NCI-H748 (cell line): ENCODE data around the gene ANKRD30A.
"Not testable (repeated sequence)": the region's sequence is repeated elsewhere in the genome, so short reads cannot be mapped to it uniquely, and the experiment has no call there.

Experiments
- DNase-seq: peaks from one replicate; lab custom pipeline; 2025; ENCODE audit not compliant: unreplicated experiment; lab: John Stamatoyannopoulos, UW

Gene ANKRD30A

DNA sequence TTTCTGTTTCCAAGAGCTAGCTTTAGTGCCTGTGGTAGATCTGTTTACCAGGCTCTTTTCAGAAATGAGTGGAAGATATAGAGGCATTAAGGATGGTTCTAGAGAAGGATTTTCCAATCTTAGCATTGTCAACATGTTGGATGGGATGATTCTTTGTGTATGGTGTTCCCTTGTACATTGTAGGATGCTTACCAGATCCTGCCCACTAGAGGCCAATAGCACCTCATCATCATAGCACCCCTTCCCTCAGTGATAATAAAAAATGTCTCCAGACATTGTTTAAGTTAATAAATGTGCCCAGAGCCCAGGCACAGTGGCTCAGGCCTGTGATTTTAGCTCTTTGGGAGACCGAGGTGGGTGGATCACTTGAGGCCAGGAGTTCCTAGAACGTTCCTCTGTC is 121.2 kb downstream of the ANKRD30A start:
- DNase-seq = no peak

DNA sequence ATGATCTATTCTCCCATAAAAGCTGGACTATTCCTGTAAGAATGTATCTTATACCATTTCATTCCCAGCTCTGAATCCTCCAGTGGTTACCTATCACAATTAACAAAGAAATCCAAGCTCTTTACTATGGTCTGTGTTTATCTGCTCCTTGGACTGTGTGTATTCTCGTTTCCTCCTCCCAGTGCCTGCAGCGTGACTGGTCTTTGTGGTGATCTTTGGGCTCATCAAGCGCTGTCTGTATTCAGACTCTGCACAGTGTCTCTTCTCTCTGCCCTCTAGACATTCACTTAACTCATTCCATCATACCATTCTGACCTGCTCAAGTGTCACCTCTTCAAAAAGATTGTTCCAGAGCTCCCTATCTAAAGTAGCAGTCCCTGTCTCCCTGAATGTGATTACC is 130.4 kb downstream of the ANKRD30A start:
- not testable (repeated sequence) for DNase-seq

DNA sequence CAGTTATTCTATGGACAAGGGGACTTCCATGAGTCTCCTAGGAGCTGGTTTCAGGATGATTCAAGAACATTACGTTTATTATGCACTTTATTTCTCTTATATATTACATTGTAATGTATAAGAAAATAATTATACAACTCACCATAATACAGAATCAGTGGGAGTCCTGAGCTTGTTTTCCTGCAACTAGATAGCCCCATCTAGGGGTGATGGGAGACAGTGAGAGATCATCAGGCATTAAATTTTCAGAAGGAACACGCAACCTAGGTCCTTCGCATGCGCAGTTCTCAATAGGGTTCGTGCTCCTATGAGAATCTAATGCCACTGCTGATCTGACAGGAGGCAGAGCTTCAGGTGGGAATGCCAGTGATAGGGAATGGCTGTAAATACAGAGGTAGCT is 137.9 kb downstream of the ANKRD30A start:
- no peak for DNase-seq

DNA sequence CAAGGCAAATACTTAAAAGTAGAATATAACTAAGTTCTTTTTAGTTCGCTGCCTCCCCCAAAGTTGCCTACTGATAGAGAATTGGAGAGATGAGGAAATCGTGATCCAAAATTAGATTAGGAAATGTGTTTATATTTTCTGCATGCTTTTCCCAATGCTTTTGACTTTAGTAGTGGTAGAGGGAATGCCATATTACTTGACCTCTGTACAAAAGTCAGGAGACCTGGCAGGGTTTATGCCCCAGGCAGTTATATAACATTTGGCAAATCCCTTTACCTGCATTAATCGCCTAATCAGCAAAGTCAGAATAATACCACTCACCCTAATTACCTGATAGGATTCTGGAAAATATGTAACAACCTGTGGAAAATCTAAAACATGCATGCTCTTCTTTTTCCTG is 142.9 kb downstream of the ANKRD30A start:
- no peak for DNase-seq

DNA sequence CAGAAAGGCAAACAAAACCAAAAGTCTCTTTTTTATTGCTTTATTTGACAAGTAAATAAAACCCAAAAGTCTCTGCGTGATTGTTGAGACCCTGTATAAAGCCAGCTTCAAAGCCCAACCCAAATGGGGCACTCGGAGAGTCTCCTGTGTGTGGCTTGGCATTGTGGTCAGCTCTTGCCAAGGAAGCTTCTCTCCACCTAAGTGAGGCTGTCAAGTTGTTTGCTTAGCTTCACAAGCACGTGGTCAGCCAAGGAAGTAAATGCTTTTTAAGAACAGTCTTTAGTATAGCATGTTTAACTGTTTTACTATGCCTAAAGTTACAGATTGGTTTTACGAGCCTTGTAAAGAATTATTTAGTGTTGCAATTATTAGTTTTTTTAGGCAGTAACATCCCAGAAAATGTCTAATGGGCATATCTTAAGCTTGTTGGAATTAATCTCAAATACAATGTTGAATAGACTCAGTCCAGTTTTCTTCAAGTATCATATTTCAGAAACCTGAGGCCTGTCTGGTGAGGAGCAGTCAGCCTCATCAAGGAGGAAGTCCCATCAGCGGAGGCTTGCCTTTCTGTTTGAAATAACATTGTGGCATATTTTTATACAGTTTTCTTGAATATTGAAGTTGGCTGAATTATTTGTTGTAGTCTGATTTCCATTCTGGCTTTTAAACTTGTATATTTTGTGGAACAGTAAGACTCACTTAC is 144.3 kb downstream of the ANKRD30A start:
- no peak for DNase-seq

DNA sequence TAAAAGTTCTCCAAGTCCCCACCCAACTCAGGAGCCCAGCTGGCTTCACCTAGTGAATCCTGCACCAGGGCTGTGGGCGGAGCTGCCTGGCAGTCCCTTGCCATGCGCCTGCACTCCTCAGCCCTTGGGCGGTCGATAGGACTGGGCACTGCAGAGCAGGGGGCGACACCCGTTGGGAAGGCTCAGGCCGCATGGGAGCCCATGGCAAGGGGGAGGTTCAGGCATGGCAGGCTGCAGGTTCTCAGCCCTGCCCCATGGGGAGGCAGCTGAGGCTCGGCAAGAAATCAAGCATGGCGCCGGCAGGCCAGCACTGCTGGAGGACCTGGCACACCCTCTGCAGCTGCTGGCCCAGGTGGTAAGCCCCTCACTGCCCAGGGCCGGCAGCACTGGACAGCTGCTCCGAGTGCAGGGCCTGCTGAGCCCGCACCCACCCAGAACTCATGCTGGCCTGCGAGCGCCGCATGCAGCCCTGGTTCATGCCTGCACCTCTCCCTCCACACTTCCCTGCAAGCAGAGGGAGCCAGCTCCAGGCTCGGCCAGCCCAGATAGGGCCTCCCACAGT is 149.9 kb downstream of the ANKRD30A start:
- DNase-seq = no peak

DNA sequence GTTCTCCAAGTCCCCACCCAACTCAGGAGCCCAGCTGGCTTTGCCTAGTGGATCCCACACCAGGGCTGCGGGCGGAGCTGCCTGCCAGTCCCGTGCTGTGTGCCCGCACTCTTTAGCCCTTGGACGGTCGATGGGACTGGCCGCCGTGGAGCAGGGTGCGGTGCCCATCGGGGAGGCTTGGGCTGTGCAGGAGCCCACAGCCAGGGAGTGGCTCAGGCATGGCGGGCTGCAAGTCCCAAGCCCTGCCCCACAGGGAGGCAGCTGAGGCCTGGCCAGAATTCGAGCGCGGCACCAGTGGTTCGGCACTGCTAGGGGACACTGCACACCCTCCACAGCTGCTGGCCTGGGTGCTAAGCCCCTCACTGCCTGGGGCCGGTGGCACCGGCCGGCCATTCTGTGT is 159.7 kb downstream of the ANKRD30A start:
- no peak for DNase-seq

DNA sequence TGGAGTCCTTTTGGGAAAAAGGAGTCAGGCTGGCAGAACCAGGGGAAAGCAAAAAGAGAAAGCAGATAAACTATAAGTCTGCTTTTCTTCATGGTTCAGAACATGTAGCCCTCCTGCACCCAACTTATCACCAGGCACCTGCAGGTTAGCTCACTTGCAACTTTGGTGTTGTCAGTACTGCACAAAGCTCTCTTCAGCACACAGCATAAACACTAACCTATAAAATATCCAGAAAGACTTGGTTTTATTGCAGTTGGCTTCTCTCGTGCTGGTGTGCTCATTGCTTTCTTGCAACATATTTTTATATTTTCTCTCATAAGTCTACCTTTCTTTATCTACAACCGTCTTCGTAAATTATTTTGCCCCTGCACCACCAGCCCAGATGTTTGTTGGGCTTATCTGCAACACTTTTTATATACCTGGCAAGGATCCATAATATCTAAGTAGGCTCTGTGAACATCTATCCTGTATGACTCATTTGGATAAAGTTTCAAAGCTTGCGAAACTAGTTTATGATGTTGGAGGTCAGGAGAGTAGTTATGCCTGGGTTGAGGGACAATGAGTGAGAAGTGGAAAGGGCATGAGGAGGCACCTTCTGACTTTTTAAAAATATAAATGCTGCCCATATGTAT is 164.6 kb downstream of the ANKRD30A start:
- no peak for DNase-seq

DNA sequence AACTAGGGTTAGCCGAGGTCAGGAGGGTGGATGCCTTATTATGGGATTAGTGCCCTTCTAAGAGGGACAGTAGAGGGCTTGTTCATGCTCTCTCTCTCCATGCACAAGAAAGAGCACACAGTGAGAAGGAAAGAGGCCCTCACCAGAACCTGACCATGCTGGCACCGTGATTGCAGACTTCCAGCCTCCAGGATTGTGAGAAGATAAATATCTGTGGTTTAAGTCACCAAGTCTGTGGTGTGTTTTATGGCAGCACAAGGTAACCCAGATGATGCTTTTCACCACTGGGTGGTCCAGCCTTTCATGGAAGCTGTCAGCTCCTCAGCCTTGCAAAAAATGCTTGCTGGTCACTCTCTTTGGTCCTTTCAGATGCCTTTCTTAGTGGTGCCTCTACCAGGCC is 175.9 kb downstream of the ANKRD30A start:
- DNase-seq = no peak

DNA sequence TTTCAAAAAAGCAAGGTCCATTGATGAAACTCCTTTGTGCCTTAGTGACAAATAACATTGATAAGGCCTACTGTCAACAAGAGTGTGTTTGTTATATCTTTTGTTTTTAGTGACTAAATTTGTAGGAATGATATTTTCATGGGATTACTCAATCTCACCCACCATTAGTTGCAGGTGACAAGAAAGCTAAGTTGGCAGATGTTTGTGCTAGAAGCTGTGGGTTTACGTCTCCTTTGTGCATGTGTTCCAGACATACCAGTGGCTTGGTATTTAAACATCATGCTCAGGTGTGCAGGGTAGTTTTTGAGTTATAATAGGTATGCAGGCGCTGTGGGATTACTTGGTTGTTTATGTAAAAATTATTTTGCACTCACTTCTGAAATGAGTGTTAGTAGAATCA is 178.6 kb downstream of the ANKRD30A start:
- DNase-seq = no peak

DNA sequence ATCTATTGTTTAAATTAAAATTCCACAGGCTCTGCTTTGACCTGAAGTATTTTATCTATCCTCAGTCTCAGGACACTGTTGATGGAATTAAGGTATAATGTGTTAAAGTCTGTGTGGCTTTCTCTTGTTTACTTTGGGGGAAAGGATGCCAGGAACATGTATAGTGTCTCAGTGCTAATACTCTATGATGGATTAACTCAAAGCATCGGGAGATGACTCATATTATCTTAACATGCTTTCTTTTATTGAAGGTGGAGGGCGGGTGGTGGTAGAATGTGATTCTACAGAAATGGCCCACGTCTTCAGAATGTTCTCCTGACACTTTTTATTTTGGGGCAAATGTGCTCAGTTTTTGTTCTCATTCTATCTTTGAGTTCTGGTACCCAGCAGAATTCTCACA is 189.0 kb downstream of the ANKRD30A start:
- no peak for DNase-seq

DNA sequence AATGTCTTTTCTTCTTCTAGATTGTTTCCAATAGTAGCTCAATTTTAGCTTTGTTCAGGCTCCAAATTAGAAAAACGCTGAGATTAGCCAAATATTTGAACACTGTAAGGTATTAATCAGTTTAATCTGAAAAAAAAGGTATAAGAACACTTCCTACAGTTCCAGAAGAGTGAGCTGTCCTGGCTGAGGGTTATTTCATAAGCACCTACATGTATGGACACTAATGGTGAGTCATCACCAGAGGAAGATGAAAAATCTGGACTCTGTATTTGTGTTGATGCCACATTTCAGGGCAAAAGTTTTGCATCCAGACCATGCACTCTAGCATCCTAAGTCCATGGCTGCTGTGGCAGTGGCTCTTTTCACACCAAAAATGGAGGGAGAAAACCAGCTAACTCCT is 189.5 kb downstream of the ANKRD30A start:
- no peak for DNase-seq

DNA sequence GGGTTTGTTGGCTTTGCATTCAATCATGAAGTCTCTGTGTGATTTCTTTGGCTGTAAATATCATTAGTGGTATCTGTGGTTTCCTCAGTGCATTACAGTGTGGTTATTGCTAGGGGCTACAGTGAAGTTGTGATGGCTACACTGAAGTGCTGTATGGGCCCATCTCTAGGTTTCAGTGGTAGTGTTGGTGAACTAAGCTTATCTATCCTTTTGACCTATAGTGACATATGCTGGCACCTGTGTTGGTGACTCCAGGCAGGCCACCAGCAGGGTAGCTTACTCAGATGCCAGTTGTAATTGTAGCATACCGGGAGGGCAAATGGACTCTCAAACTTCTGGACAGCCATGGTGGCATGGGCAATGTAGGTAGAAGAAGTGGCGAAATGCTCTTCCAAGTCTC is 219.0 kb downstream of the ANKRD30A start:
- no peak for DNase-seq

DNA sequence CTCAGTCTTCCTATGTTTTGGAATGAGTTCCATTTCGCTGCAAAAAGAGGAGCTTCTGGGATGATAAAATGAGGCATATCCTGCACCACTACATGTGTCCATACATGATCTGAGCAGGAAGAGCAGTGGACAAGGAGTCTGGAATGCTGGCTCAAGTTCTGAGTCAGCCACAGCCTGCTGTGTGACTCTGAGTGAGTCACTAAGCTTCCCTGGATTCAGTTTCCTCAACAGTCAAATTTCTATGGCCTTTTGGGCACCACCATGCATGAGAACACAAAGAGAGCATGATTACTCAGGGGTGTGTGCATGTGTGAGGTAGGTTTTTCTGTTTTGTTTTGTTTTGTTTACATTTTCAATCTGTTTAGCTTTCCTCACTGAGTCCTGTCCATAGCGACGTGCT is 254.6 kb downstream of the ANKRD30A start:
- DNase-seq = no peak

DNA sequence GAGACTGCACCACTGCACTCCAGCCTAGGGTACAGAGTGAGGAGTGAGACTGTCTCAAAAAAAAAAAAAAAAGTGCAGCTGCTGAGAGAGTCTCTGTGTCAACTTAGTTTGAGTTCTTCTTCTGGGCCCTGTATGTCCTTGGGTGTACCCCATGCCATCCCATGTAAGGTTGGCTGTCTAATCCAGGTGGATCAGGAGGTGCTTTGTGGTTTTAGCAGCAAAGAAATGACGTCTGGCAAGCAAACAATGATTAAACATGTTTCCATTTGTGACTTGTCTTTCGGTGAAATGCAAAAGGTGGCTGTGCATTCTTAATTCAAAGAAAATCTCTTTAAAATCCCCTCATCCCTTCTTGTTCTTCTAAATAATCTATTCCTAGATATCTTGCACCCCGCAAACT is 255.9 kb downstream of the ANKRD30A start:
- DNase-seq = no peak

DNA sequence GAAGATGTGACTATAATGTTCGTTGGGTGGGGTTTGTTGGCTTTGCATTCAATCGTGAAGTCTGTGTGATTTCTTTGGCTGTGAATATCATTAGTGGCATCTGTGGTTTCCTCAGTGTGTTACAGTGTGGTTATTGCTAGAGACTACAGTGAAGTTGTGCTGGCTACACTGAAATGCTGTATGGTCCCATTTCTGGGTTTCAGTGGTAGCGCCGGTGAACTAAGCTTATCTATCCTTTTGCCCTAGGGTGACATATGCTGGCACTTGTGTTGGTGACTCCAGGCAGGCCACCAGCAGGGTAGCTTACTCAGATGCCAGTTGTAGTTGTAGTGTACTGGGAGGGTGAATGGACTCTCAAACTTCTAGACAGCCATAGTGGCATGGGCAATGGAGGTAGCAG is 259.5 kb downstream of the ANKRD30A start:
- no peak for DNase-seq

DNA sequence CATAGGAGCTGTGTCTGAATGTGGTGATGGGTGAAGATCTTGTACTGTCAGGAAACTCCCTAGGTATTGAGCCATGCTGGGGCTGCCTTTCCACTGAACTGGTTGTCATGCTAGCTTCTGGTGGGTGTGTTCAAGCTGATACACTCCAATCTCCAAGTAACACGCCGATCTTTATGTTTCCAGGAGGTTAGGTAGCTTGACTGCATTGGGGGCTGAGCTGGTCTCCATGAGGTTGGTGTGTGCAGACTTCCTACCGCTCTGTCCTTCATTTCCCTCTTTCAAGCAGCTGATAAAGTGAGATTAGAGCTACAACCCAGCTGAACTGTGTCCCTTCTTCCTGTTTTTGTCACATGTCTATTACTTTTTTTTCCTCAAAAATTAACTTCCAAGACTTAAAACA is 265.5 kb downstream of the ANKRD30A start:
- no peak for DNase-seq

DNA sequence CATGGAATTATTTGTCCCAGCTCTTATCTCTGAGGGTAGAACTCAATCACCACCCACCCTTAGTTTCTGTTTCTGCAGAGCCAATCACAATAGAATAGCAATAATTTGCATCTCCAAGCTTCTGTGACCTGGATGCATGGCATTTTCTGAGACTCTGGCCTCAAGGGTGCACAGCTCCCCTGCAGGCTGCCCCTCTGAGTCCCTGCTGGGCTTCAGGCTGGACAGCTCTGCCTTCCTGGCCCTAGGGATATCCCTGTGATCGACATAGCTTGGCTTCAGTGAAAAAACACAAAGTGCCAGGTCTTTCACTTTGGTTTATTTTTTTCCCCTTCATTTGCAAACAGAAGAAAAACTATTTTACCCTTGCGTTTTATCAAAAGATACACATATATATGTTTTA is 275.4 kb downstream of the ANKRD30A start:
- not testable (repeated sequence) for DNase-seq

DNA sequence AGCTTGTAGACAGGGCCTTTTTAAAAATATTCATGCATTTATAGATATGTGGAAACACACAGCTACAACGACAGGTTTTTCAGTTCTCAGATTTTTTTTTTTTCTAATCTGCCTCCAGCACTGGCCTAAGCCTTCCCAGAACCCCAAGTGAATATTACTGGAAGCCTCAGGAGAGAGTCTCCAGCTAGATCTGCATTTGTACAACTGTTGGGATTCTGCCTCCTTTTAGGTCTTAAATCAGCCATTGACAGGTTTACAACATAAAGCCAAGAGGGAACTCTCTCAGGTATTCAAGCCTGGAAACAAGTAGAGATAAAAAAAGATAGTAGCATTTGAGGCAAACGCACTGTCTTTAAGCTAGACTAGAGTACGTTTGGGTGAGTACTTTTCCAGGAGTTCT is 275.8 kb downstream of the ANKRD30A start:
- DNase-seq = no peak

DNA sequence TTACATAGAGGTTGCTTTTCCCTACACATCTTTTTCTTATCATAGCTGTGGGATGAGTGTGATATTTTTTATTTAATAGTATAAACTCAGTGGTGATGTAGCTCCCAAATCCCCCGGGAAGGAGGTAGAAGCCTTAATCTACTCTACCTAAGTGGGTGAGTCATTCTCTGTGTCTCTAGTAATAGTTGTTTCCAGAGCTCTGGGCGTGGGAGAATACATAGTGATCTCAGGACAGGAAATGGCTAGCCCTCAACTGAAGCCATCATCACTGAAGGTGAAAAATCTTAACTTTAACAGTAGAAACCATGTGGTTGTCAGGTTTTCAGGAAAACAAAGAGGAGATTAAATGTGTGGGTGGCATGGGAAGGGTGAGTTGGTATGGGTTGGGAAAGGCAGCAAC is 278.4 kb downstream of the ANKRD30A start:
- DNase-seq = no peak
